ENCODE results near the gene CYTH1.

- TF ChIP-seq FOXJ3 (CRISPR knock-in tag; IDR thresholded peaks at IDR 0.05) (no peak), POLR2AphosphoS5 (IDR thresholded peaks at IDR 0.05; ENCODE audit: low read depth, low read length) (no peak), TAF1 (IDR thresholded peaks at IDR 0.05; ENCODE audit: borderline replicate concordance, low read depth, low read length) (no peak), EZH2phosphoT487 (IDR thresholded peaks at IDR 0.05; ENCODE audit: borderline replicate concordance, low read depth) (no peak), CTCF (IDR thresholded peaks at IDR 0.05) (no peak)
Measured at GRCh38 chr17:78766743-78767294, 15.3 kb downstream of the CYTH1 start.
